Measurements from ENCODE around the gene PCDH9.
"Not testable (repeated sequence)": the region's sequence is repeated elsewhere in the genome, so short reads cannot be mapped to it uniquely, and the experiment has no call there.

PCDH9 gene

GRCh38 chr13:66627512-66627911 lies 602.6 kb downstream of the PCDH9 start:
- Histone ChIP-seq H4K5ac (ENCODE audit: low read length) (no peak overlapping the region), H3K4me1 (ENCODE audit: control insufficient read depth, low read depth, low read length) (no peaks in the 10 kb centered on the region), H3K18ac (ENCODE audit: low read length) (no peak overlapping the region), H3K27ac (ENCODE audit: low read depth, low read length) (no peak overlapping the region), H3K9ac (ENCODE audit: low read length) (no peak overlapping the region), H4K8ac (ENCODE audit: low read depth, low read length) (no peak overlapping the region), H3K4me2 (ENCODE audit: low read length) (no peak overlapping the region), H3K56ac (ENCODE audit: low read length) (no peak overlapping the region), H3K27me3 (ENCODE audit: insufficient read depth, low read length, poor library complexity) (no peaks in the 10 kb centered on the region), H3K23ac (ENCODE audit: low read length) (no peak overlapping the region), H3K36me3 (ENCODE audit: control insufficient read depth, insufficient read depth, low read length) (no peaks in the 10 kb centered on the region), H3K4ac (ENCODE audit: low read depth, low read length) (no peak overlapping the region), H3K79me2 (ENCODE audit: control insufficient read depth, insufficient read depth, low read length) (no peaks in the 10 kb centered on the region), H2AK5ac (ENCODE audit: low read length) (no peak overlapping the region), H2BK5ac (ENCODE audit: low read length) (no peak overlapping the region), H3K4me3 (ENCODE audit: low read length) (no peak overlapping the region), H2BK15ac (replicated peaks; ENCODE audit: low read depth) (no peak overlapping the region), H3K79me1 (ENCODE audit: low read length) (no peaks in the 10 kb centered on the region), H2BK120ac (ENCODE audit: low read depth, low read length) (no peak overlapping the region)
- WGBS (ENCODE audit: extremely low coverage, insufficient coverage, low lambda C conversion rate): no CpG with 5 or more reads among the region's 4 CpGs
- DNase-seq: peak; percentile 3

DNA sequence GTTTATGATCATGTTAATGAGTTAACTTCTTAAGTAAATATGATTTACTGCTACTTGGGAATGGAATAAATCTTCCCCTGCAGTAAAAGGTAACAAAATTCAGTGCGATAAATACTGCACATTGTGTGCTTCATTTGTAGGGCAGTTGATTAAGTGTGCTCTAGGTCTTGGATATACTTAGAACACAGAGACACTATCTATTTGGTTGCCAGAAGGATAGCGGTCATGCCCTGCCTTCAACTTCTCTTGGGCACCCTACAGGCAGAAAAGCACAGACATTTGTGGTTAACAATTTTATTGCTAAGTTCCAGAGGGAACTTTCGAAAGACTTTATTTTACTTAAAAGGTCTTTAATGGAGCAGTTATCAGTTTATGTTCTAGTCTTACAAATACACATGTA lies 605.8 kb downstream of the PCDH9 start:
- H3K4me3 ChIP-seq (ENCODE audit: low read length): no peak overlapping the region
- no peak overlapping the region for H3K4ac ChIP-seq (ENCODE audit: low read depth, low read length)
- no peak overlapping the region for H2BK15ac ChIP-seq (replicated peaks; ENCODE audit: low read depth)
- no peaks in the 10 kb centered on the region for H3K36me3 ChIP-seq (ENCODE audit: control insufficient read depth, insufficient read depth, low read length)
- H2AK5ac ChIP-seq (ENCODE audit: low read length): no peak overlapping the region
- H3K27me3 ChIP-seq (ENCODE audit: insufficient read depth, low read length, poor library complexity): no peaks in the 10 kb centered on the region
- WGBS (ENCODE audit: extremely low coverage, insufficient coverage, low lambda C conversion rate): no CpG with 5 or more reads among the region's 3 CpGs
- H3K4me2 ChIP-seq (ENCODE audit: low read length): no peak overlapping the region
- no peak overlapping the region for H2BK120ac ChIP-seq (ENCODE audit: low read depth, low read length)
- H3K9ac ChIP-seq (ENCODE audit: low read length): no peak overlapping the region
- H3K79me2 ChIP-seq (ENCODE audit: control insufficient read depth, insufficient read depth, low read length): no peaks in the 10 kb centered on the region
- no peaks in the 10 kb centered on the region for H3K79me1 ChIP-seq (ENCODE audit: low read length)
- no peak overlapping the region for H3K56ac ChIP-seq (ENCODE audit: low read length)
- no peak overlapping the region for H3K18ac ChIP-seq (ENCODE audit: low read length)
- H3K23ac ChIP-seq (ENCODE audit: low read length): no peak overlapping the region
- no peak overlapping the region for H2BK5ac ChIP-seq (ENCODE audit: low read length)
- no peak overlapping the region for H4K5ac ChIP-seq (ENCODE audit: low read length)
- DNase-seq: no peak
- H3K4me1 ChIP-seq (ENCODE audit: control insufficient read depth, low read depth, low read length): no peaks in the 10 kb centered on the region
- H3K27ac ChIP-seq (ENCODE audit: low read depth, low read length): no peak overlapping the region
- H4K8ac ChIP-seq (ENCODE audit: low read depth, low read length): no peak overlapping the region

- H3K9ac ChIP-seq (ENCODE audit: low read length): no peak overlapping the region
- no peaks in the 10 kb centered on the region for H3K79me2 ChIP-seq (ENCODE audit: control insufficient read depth, insufficient read depth, low read length)
- H3K4ac ChIP-seq (ENCODE audit: low read depth, low read length): no peak overlapping the region
- no peak overlapping the region for H3K4me2 ChIP-seq (ENCODE audit: low read length)
- H2BK5ac ChIP-seq (ENCODE audit: low read length): no peak overlapping the region
- no peak overlapping the region for H3K27ac ChIP-seq (ENCODE audit: low read depth, low read length)
- H3K79me1 ChIP-seq (ENCODE audit: low read length): no peaks in the 10 kb centered on the region
- H3K18ac ChIP-seq (ENCODE audit: low read length): no peak overlapping the region
- no peaks in the 10 kb centered on the region for H3K4me1 ChIP-seq (ENCODE audit: control insufficient read depth, low read depth, low read length)
- WGBS (ENCODE audit: extremely low coverage, insufficient coverage, low lambda C conversion rate): no CpG with 5 or more reads among the region's 10 CpGs
- H3K4me3 ChIP-seq (ENCODE audit: low read length): no peak overlapping the region
- H2AK5ac ChIP-seq (ENCODE audit: low read length): no peak overlapping the region
- H3K56ac ChIP-seq (ENCODE audit: low read length): no peak overlapping the region
- H2BK120ac ChIP-seq (ENCODE audit: low read depth, low read length): no peak overlapping the region
- H3K36me3 ChIP-seq (ENCODE audit: control insufficient read depth, insufficient read depth, low read length): no peaks in the 10 kb centered on the region
- no peak overlapping the region for H4K5ac ChIP-seq (ENCODE audit: low read length)
- H2BK15ac ChIP-seq (replicated peaks; ENCODE audit: low read depth): no peak overlapping the region
- H3K23ac ChIP-seq (ENCODE audit: low read length): no peak overlapping the region
- H3K27me3 ChIP-seq (ENCODE audit: insufficient read depth, low read length, poor library complexity): no peaks in the 10 kb centered on the region
- no peak for DNase-seq
- no peak overlapping the region for H4K8ac ChIP-seq (ENCODE audit: low read depth, low read length)
Measured at GRCh38 chr13:66623129-66623820, 606.9 kb downstream of the PCDH9 start.

DNA sequence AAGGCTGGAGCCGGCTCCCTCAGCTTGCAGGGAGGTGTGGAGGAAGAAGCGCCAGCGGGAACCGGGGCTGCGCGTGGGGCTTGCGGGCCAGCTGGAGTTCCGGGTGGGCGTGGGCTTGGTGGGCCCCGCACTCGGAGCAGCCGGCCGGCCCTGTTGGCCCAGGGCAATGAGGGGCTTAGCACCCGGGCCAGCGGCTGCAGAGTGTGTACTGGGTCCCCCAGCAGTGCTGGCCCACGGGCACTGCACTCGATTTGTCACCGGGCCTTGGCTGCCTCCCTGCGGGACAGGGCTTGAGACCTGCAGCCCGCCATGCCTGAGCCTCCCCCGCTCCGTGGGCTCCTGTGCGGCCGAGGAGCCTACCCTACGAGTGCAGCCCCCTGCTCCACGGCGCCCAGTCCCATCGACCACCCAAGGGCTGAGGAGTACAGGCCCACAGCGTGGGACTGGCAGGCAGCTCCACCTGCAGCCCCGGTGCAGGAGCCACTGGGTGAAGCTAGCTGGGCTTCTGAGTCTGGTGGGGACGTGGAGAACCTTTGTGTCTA lies 608.2 kb downstream of the PCDH9 start:
- not testable (repeated sequence) for H2BK15ac ChIP-seq (replicated peaks; ENCODE audit: low read depth); H3K79me2 ChIP-seq (ENCODE audit: control insufficient read depth, insufficient read depth, low read length); H3K56ac ChIP-seq (ENCODE audit: low read length); DNase-seq; H2BK120ac ChIP-seq (ENCODE audit: low read depth, low read length); H2BK5ac ChIP-seq (ENCODE audit: low read length); H3K23ac ChIP-seq (ENCODE audit: low read length); H3K4ac ChIP-seq (ENCODE audit: low read depth, low read length); H3K27me3 ChIP-seq (ENCODE audit: insufficient read depth, low read length, poor library complexity); H3K4me3 ChIP-seq (ENCODE audit: low read length); H3K18ac ChIP-seq (ENCODE audit: low read length); H3K4me1 ChIP-seq (ENCODE audit: control insufficient read depth, low read depth, low read length); H3K4me2 ChIP-seq (ENCODE audit: low read length); H3K79me1 ChIP-seq (ENCODE audit: low read length); H3K36me3 ChIP-seq (ENCODE audit: control insufficient read depth, insufficient read depth, low read length); H3K27ac ChIP-seq (ENCODE audit: low read depth, low read length); H3K9ac ChIP-seq (ENCODE audit: low read length); H4K8ac ChIP-seq (ENCODE audit: low read depth, low read length); H2AK5ac ChIP-seq (ENCODE audit: low read length); H4K5ac ChIP-seq (ENCODE audit: low read length)
- WGBS (ENCODE audit: extremely low coverage, insufficient coverage, low lambda C conversion rate): no CpG with 5 or more reads among the region's 31 CpGs

GRCh38 chr13:66618702-66619101 lies 611.4 kb downstream of the PCDH9 start:
- no peak overlapping the region for H3K23ac ChIP-seq (ENCODE audit: low read length)
- no peaks in the 10 kb centered on the region for H3K79me1 ChIP-seq (ENCODE audit: low read length)
- H2BK15ac ChIP-seq (replicated peaks; ENCODE audit: low read depth): no peak overlapping the region
- no peak overlapping the region for H3K4me2 ChIP-seq (ENCODE audit: low read length)
- no peak overlapping the region for H3K4me3 ChIP-seq (ENCODE audit: low read length)
- no peak overlapping the region for H3K27ac ChIP-seq (ENCODE audit: low read depth, low read length)
- H4K8ac ChIP-seq (ENCODE audit: low read depth, low read length): no peak overlapping the region
- no peak overlapping the region for H3K18ac ChIP-seq (ENCODE audit: low read length)
- H3K36me3 ChIP-seq (ENCODE audit: control insufficient read depth, insufficient read depth, low read length): no peaks in the 10 kb centered on the region
- H2BK120ac ChIP-seq (ENCODE audit: low read depth, low read length): no peak overlapping the region
- H4K5ac ChIP-seq (ENCODE audit: low read length): no peak overlapping the region
- 100% methylated on average over 1 of the region's 1 CpG for WGBS (ENCODE audit: extremely low coverage, insufficient coverage, low lambda C conversion rate)
- H3K27me3 ChIP-seq (ENCODE audit: insufficient read depth, low read length, poor library complexity): no peaks in the 10 kb centered on the region
- H3K56ac ChIP-seq (ENCODE audit: low read length): no peak overlapping the region
- H3K4ac ChIP-seq (ENCODE audit: low read depth, low read length): no peak overlapping the region
- H2BK5ac ChIP-seq (ENCODE audit: low read length): no peak overlapping the region
- no peaks in the 10 kb centered on the region for H3K79me2 ChIP-seq (ENCODE audit: control insufficient read depth, insufficient read depth, low read length)
- H2AK5ac ChIP-seq (ENCODE audit: low read length): no peak overlapping the region
- H3K4me1 ChIP-seq (ENCODE audit: control insufficient read depth, low read depth, low read length): no peaks in the 10 kb centered on the region
- no peak overlapping the region for H3K9ac ChIP-seq (ENCODE audit: low read length)
- peak; percentile 45 for DNase-seq

DNA sequence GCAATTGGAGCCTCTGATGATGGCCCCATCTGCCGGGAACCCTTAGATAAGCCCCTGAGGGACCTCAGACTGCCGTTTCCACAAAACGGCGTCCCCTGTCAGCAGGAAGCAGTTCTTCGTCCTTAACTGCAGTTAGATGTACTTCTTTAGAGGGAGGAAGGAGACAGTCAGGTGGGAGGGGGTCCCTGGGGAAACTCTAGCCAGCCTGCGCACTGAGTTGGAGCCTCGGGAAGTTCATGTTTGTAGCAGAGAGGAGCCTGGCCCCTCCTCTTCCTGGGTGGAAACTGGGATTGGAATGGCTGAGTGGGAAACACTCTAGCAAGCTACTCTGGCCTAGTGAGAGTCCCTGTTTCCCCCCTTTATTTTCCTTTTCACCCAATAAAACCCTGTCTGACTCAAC lies 612.4 kb downstream of the PCDH9 start:
- no peaks in the 10 kb centered on the region for H3K79me2 ChIP-seq (ENCODE audit: control insufficient read depth, insufficient read depth, low read length)
- no peak for DNase-seq
- H3K27ac ChIP-seq (ENCODE audit: low read depth, low read length): no peak overlapping the region
- H3K4me2 ChIP-seq (ENCODE audit: low read length): no peak overlapping the region
- no peak overlapping the region for H4K5ac ChIP-seq (ENCODE audit: low read length)
- H3K4me1 ChIP-seq (ENCODE audit: control insufficient read depth, low read depth, low read length): no peaks in the 10 kb centered on the region
- H3K18ac ChIP-seq (ENCODE audit: low read length): no peak overlapping the region
- no peak overlapping the region for H3K23ac ChIP-seq (ENCODE audit: low read length)
- H3K4me3 ChIP-seq (ENCODE audit: low read length): no peak overlapping the region
- no peaks in the 10 kb centered on the region for H3K79me1 ChIP-seq (ENCODE audit: low read length)
- no peak overlapping the region for H2BK120ac ChIP-seq (ENCODE audit: low read depth, low read length)
- no peaks in the 10 kb centered on the region for H3K27me3 ChIP-seq (ENCODE audit: insufficient read depth, low read length, poor library complexity)
- no peak overlapping the region for H2BK15ac ChIP-seq (replicated peaks; ENCODE audit: low read depth)
- no peak overlapping the region for H4K8ac ChIP-seq (ENCODE audit: low read depth, low read length)
- H2AK5ac ChIP-seq (ENCODE audit: low read length): no peak overlapping the region
- no peak overlapping the region for H3K9ac ChIP-seq (ENCODE audit: low read length)
- no CpG with 5 or more reads among the region's 7 CpGs for WGBS (ENCODE audit: extremely low coverage, insufficient coverage, low lambda C conversion rate)
- H3K56ac ChIP-seq (ENCODE audit: low read length): no peak overlapping the region
- no peaks in the 10 kb centered on the region for H3K36me3 ChIP-seq (ENCODE audit: control insufficient read depth, insufficient read depth, low read length)
- H3K4ac ChIP-seq (ENCODE audit: low read depth, low read length): no peak overlapping the region
- no peak overlapping the region for H2BK5ac ChIP-seq (ENCODE audit: low read length)
